OCI-LY3 (cell line): ENCODE measurements around the gene FRAS1.
"Not testable (repeated sequence)": the region's sequence is repeated elsewhere in the genome, so short reads cannot be mapped to it uniquely, and the experiment has no call there.

Experiments used
- H2AFZ ChIP-seq: fragments of 200-600, 300-600 bp; shearing (Covaris generic); 2 replicates; pipeline ENCODE4 v1.6.0; 2014; ENCODE audit warnings: antibody characterized with exemption, low read depth, low read length
- H3K27ac ChIP-seq: fragments of 200-600, 300-600 bp; sonication (generic); 2 replicates; pipeline ENCODE4 v1.5.1; 2014; ENCODE audit warnings: mild to moderate bottlenecking, low read length, moderate library complexity, mixed read lengths
- H3K27me3 ChIP-seq: fragments of 200-600, 300-600 bp; sonication (generic); 2 replicates; pipeline ENCODE4 v1.6.1; 2014; ENCODE audit warnings: low read depth, low read length, mixed read lengths
- H3K36me3 ChIP-seq: fragments of 200-600, 300-600 bp; sonication (generic); replicated peaks from 2 replicates; pipeline ENCODE3; 2014; ENCODE audit warnings: low read depth, low read length, mixed read lengths
- H3K4me1 ChIP-seq: fragments of 300-600, 200-600 bp; sonication (generic); 2 replicates; pipeline ENCODE4 v1.6.1; 2014; ENCODE audit warnings: low read length, mixed read lengths
- H3K4me2 ChIP-seq: fragments of 200-600, 300-600 bp; sonication (generic); 2 replicates; pipeline ENCODE4 v1.6.1; 2014; ENCODE audit warnings: low read length, mixed read lengths
- H3K4me3 ChIP-seq: fragments of 300-600, 200-600 bp; sonication (generic); 2 replicates; pipeline ENCODE4 v1.5.1; 2014; ENCODE audit warnings: antibody characterized with exemption, mild to moderate bottlenecking, low read length, moderate library complexity
- H3K79me2 ChIP-seq: fragments of 300-600, 200-600 bp; shearing (Covaris generic); 2 replicates; pipeline ENCODE4 v1.6.1; 2014; ENCODE audit warnings: mild to moderate bottlenecking, low read length, mixed read lengths
- H3K9ac ChIP-seq: fragments of 300-600, 200-600 bp; shearing (Covaris generic); 2 replicates; pipeline ENCODE4 v1.6.0; 2014; ENCODE audit warnings: mild to moderate bottlenecking, low read length, moderate library complexity
- H3K9me3 ChIP-seq: fragments of 200-600, 300-600 bp; shearing (Covaris generic); 2 replicates; pipeline ENCODE4 v1.6.1; 2014; ENCODE audit warnings: low read length, mixed read lengths; ENCODE audit not compliant: insufficient read depth
- H4K20me1 ChIP-seq: fragments of 200-600, 300-600 bp; sonication (generic); 2 replicates; pipeline ENCODE4 v1.6.1; 2016; ENCODE audit warnings: low read length, mixed read lengths; ENCODE audit not compliant: insufficient read depth
- EZH2phosphoT487 ChIP-seq: fragments of 200-600 bp; shearing (Covaris generic); IDR thresholded peaks from 2 replicates; pipeline ENCODE4 v1.6.1; 2018; ENCODE audit warnings: antibody characterized with exemption, mixed run types, low read depth
- TF ChIP-seq, protein P1 (sequence below): fragments of 200-600, 300-600 bp; sonication (generic); IDR thresholded peaks from 2 replicates; pipeline ENCODE4 v1.5.1; 2014; ENCODE audit warnings: antibody characterized with exemption, low read length, low read depth

The FRAS1 gene

GRCh38 chr4:78120144-78120880 lies 63.2 kb downstream of the FRAS1 start:
- H3K4me1 ChIP-seq, result no peaks in the 10 kb centered on the region
- H3K4me3 ChIP-seq, result no peak overlapping the region
- H3K36me3 ChIP-seq, result no peaks in the 10 kb centered on the region
- H3K27me3 ChIP-seq, result no peaks in the 10 kb centered on the region
- H2AFZ ChIP-seq, result no peak overlapping the region
- H3K9ac ChIP-seq, result no peak overlapping the region
- no peaks in the 10 kb centered on the region for H3K9me3 ChIP-seq
- H3K79me2 ChIP-seq, result no peaks in the 10 kb centered on the region
- no peak overlapping the region for H3K27ac ChIP-seq
- no peak for TF ChIP-seq EZH2phosphoT487
- TF ChIP-seq, protein P1, sequence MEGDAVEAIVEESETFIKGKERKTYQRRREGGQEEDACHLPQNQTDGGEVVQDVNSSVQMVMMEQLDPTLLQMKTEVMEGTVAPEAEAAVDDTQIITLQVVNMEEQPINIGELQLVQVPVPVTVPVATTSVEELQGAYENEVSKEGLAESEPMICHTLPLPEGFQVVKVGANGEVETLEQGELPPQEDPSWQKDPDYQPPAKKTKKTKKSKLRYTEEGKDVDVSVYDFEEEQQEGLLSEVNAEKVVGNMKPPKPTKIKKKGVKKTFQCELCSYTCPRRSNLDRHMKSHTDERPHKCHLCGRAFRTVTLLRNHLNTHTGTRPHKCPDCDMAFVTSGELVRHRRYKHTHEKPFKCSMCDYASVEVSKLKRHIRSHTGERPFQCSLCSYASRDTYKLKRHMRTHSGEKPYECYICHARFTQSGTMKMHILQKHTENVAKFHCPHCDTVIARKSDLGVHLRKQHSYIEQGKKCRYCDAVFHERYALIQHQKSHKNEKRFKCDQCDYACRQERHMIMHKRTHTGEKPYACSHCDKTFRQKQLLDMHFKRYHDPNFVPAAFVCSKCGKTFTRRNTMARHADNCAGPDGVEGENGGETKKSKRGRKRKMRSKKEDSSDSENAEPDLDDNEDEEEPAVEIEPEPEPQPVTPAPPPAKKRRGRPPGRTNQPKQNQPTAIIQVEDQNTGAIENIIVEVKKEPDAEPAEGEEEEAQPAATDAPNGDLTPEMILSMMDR, result no peak
- no peak overlapping the region for H3K4me2 ChIP-seq
- no peaks in the 10 kb centered on the region for H4K20me1 ChIP-seq

DNA sequence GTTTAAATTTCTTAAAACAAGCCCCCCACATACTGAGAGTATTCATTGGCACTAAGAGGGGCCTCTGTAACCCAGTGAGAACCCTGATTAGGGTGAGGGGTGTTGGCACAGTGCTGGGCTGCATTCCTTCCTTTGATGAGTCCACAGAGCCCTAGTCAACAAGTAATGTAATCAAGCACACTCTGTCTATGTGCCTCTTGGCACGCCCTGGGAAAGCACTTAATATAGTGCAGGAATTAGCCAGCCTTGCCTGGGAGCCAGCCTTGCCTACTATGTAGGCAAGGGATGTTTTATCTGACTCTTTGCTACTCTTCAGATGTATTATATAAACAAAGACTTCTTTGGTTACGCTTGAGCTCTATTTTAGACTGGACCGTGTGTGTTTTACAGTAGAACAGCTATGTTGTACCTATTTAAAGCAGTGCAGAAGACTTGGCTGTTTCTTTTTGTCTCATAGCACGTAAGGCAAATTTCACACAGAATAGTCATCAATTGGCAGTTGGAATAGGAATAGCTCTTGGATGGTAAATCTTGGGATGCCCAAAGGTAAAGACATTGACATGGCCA lies 64.3 kb downstream of the FRAS1 start:
- Histone ChIP-seq H4K20me1 (no peaks in the 10 kb centered on the region), H3K4me3 (no peak overlapping the region), H3K4me2 (no peak overlapping the region), H2AFZ (no peak overlapping the region), H3K4me1 (no peaks in the 10 kb centered on the region), H3K79me2 (no peaks in the 10 kb centered on the region), H3K27ac (no peak overlapping the region), H3K9ac (no peak overlapping the region), H3K9me3 (no peaks in the 10 kb centered on the region), H3K36me3 (no peaks in the 10 kb centered on the region), H3K27me3 (no peaks in the 10 kb centered on the region)
- TF ChIP-seq, protein P1, result no peak
- TF ChIP-seq EZH2phosphoT487, result no peak

DNA sequence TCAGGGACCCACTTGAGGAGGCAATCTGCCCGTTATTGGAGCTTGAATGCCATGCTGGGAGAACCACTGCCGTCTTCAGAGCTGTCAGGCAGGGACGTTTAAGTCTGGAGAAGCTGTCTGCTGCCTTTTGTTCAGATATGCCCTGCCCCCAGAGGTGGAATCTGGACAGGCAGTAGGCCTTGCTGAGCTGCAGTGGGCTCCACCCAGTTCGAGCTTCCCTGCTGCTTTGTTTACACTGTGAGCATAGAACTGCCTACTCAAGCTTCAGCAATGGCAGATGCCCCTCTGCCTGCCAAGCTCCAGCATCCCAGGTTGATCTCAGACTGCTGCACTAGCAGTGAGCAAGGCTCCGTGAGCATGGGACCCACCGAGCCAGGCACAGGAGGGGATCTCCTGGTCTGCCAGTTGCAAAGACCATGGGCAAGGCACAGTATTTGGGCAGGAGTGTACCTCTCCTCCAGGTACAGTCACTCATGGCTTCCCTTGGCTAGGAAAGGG lies 68.8 kb downstream of the FRAS1 start:
- not testable (repeated sequence) for H3K79me2 ChIP-seq, H4K20me1 ChIP-seq, H3K36me3 ChIP-seq, H2AFZ ChIP-seq, H3K27ac ChIP-seq, H3K9ac ChIP-seq, H3K4me2 ChIP-seq, H3K4me3 ChIP-seq, H3K27me3 ChIP-seq, H3K9me3 ChIP-seq
- peaks cover 14% of the 10 kb centered on the region for H3K4me1 ChIP-seq

DNA sequence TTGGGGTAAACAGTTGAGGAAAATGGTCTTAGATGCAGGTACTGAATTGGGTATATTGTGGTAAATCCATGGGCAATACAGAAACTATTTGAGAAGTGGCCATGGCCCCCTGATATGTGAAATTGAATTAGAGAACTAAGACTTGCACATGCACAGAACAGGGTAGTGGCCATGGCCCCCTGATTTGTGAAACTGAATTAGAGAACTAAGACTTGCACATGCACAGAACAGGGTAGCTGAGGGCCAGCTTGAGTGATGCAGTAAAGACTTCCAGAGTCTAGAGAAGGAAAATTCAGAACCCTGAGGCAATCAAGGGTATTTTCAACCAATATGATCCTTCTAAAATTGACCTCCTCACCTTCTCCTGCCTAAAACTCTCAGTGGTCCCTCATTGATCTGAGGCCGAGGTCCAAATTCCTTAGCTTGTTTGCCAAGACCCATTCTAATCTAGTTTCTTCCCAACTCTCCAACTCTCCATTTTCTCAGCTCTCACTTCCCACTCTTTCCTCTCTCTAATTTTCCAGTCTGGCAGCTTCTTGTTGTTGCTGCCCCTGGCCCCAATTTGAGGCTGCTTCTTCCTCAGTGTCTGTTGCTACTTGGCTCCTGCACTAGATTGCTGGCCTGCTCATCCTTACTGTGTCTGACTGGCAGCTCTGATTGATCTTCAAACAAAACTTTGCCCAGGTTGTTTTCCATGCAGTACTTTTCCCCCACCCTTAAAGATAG lies 72.4 kb downstream of the FRAS1 start:
- H3K36me3 ChIP-seq, result no peaks in the 10 kb centered on the region
- no peaks in the 10 kb centered on the region for H3K79me2 ChIP-seq
- H3K9me3 ChIP-seq, result no peaks in the 10 kb centered on the region
- H3K4me1 ChIP-seq, result peaks cover 14% of the 10 kb centered on the region
- H3K27me3 ChIP-seq, result no peaks in the 10 kb centered on the region
- no peak overlapping the region for H3K9ac ChIP-seq
- H3K4me2 ChIP-seq, result peak overlapping the region; percentile 33
- no peak overlapping the region for H3K4me3 ChIP-seq
- no peak overlapping the region for H2AFZ ChIP-seq
- no peak for TF ChIP-seq EZH2phosphoT487
- TF ChIP-seq, protein P1, result no peak
- no peak overlapping the region for H3K27ac ChIP-seq
- H4K20me1 ChIP-seq, result no peaks in the 10 kb centered on the region
